HepG2 (cell line): ENCODE measurements around the gene IFT52. TPM values are rescaled to one million over a fixed set of nuclear protein-coding genes. Genes with fewer than 3 reads are reported as not detected.
A peak's percentile ranks its signal among the peaks of the same experiment; 100 is the strongest.

Experiments used
- CENPT ChIP-seq: sonication (generic); formaldehyde crosslinking; IDR thresholded peaks from 2 replicates; pipeline ENCODE4 v1.8.0; 2022; ENCODE audit warnings: low read depth, mild to moderate bottlenecking, moderate library complexity, missing genetic modification reagents
- FOXA1 ChIP-seq, 2 experiments: fragments of 450-650 bp in 1 of 2; sonication (generic) in 1 of 2; formaldehyde crosslinking in 1 of 2; IDR thresholded peaks; 2 replicates each; pipeline versions ENCODE4 v1.4.0 to v1.6.1; 2016 to 2020; ENCODE audit warnings: missing genetic modification reagents in 1 of 2
- GTF3A ChIP-seq: sonication (generic); formaldehyde crosslinking; conservative IDR thresholded peaks from 2 replicates; pipeline ENCODE4 v1.4.0; 2020; ENCODE audit warnings: mild to moderate bottlenecking, missing genetic modification reagents
- HOXA5 ChIP-seq: sonication (generic); formaldehyde crosslinking; IDR thresholded peaks from 2 replicates; pipeline ENCODE4 v1.4.0; 2020; ENCODE audit warnings: missing genetic modification reagents
- HOXD1 ChIP-seq: sonication (generic); formaldehyde crosslinking; IDR thresholded peaks from 2 replicates; pipeline ENCODE4 v1.5.0; 2020; ENCODE audit warnings: missing genetic modification reagents
- KLF9 ChIP-seq: IDR thresholded peaks from 2 replicates; pipeline ENCODE4 v1.6.1; 2016; ENCODE audit warnings: low read depth
- LCORL ChIP-seq, 2 experiments: fragments of 450-650 bp in 1 of 2; sonication (generic) in 1 of 2; formaldehyde crosslinking in 1 of 2; IDR thresholded peaks; 2 replicates each; pipeline versions ENCODE4 v1.5.0 to v1.6.1; 2017 to 2020; ENCODE audit warnings: antibody characterized with exemption in 1 of 2, missing genetic modification reagents in 1 of 2
- PAX8 ChIP-seq: sonication (generic); formaldehyde crosslinking; IDR thresholded peaks from 2 replicates; pipeline ENCODE4 v1.8.0; 2022; ENCODE audit warnings: mild to moderate bottlenecking, missing genetic modification reagents, borderline replicate concordance
- SAP130 ChIP-seq: IDR thresholded peaks from 2 replicates; pipeline ENCODE4 v1.6.1; 2016; ENCODE audit warnings: low read depth
- SOX13 ChIP-seq, 3 experiments: fragments of 450-650 bp in 1 of 3; sonication (generic) in 1 of 3; formaldehyde crosslinking in 1 of 3; IDR thresholded peaks in 2 of 3; conservative IDR thresholded peaks in 1 of 3; 2 replicates each; pipeline versions ENCODE4 v1.5.0 to v1.6.1; 2016 to 2020; ENCODE audit warnings: antibody characterized with exemption in 1 of 3, mild to moderate bottlenecking in 1 of 3, missing compliant biosample characterization in 1 of 3, missing genetic modification reagents in 1 of 3, moderate library complexity in 1 of 3
- SOX6 ChIP-seq, 2 experiments: fragments of 450-650 bp in 1 of 2; sonication (generic) in 1 of 2; formaldehyde crosslinking in 1 of 2; IDR thresholded peaks; 2 replicates each; pipeline versions ENCODE4 v1.4.0 to v1.6.1; 2017 to 2020; ENCODE audit warnings: antibody characterized with exemption in 1 of 2, mild to moderate bottlenecking in 1 of 2, missing genetic modification reagents in 1 of 2
- ZBTB8A ChIP-seq: sonication (generic); formaldehyde crosslinking; IDR thresholded peaks from 2 replicates; pipeline ENCODE4 v1.4.0; 2020; ENCODE audit warnings: mild to moderate bottlenecking, low read depth, missing genetic modification reagents, borderline replicate concordance
- ZNF550 ChIP-seq: sonication (generic); formaldehyde crosslinking; IDR thresholded peaks from 2 replicates; pipeline ENCODE4 v1.4.0; 2020; ENCODE audit warnings: mild to moderate bottlenecking, missing genetic modification reagents, borderline replicate concordance
- ZNF567 ChIP-seq: sonication (generic); formaldehyde crosslinking; IDR thresholded peaks from 2 replicates; pipeline ENCODE4 v1.8.1; 2023; ENCODE audit warnings: mild to moderate bottlenecking, missing genetic modification reagents, borderline replicate concordance
- polyA plus RNA-seq, 8 experiments: library from polyadenylated mRNA; depleted of rRNA in 3 of 8; stranded (reverse) in 7 of 8; unstranded in 1 of 8; fragments of >200 nt; fragmentation: Illumina TruSeq in 4 of 8; extraction: Trizol in 4 of 8; gene quantifications; 2 replicates each; pipeline versions ENCODE4 v1.2.1 to v1.2.3, GENCODE V29; 2011 to 2016; ENCODE audit warnings: low read depth in 4 of 8, missing spikeins in 1 of 8, mixed read lengths in 1 of 8; ENCODE audit not compliant: insufficient read depth in 1 of 8
- total RNA-seq, 5 experiments: library from RNA; depleted of rRNA; stranded (reverse); fragments of >200 nt; fragmentation: Illumina TruSeq; extraction: Trizol; gene quantifications; 2 replicates each; pipeline ENCODE4 v1.2.3, GENCODE V29; 2016; ENCODE audit warnings: low read depth in 1 of 5
- TF ChIP-seq, protein P1 (sequence below): sonication (generic); formaldehyde crosslinking; IDR thresholded peaks from 2 replicates; pipeline ENCODE4 v1.5.0; 2020; ENCODE audit warnings: missing genetic modification reagents
- TF ChIP-seq, protein P2 (sequence below): IDR thresholded peaks from 2 replicates; pipeline ENCODE4 v1.6.1; 2016; ENCODE audit warnings: low read depth, borderline replicate concordance
- TF ChIP-seq, protein P3 (sequence below): sonication (generic); formaldehyde crosslinking; IDR thresholded peaks from 2 replicates; pipeline ENCODE4 v1.4.0; 2020; ENCODE audit warnings: missing genetic modification reagents
- TF ChIP-seq, protein P4 (sequence below): sonication (generic); formaldehyde crosslinking; conservative IDR thresholded peaks from 2 replicates; pipeline ENCODE4 v1.4.0; 2020; ENCODE audit warnings: missing genetic modification reagents

IFT52 gene
- total and polyA plus RNA-seq, 2 of the 13 experiments (the other 11 are each of a cell fraction or from before 2014, with no cell fraction given): 48.0 to 64.0 TPM

DNA sequence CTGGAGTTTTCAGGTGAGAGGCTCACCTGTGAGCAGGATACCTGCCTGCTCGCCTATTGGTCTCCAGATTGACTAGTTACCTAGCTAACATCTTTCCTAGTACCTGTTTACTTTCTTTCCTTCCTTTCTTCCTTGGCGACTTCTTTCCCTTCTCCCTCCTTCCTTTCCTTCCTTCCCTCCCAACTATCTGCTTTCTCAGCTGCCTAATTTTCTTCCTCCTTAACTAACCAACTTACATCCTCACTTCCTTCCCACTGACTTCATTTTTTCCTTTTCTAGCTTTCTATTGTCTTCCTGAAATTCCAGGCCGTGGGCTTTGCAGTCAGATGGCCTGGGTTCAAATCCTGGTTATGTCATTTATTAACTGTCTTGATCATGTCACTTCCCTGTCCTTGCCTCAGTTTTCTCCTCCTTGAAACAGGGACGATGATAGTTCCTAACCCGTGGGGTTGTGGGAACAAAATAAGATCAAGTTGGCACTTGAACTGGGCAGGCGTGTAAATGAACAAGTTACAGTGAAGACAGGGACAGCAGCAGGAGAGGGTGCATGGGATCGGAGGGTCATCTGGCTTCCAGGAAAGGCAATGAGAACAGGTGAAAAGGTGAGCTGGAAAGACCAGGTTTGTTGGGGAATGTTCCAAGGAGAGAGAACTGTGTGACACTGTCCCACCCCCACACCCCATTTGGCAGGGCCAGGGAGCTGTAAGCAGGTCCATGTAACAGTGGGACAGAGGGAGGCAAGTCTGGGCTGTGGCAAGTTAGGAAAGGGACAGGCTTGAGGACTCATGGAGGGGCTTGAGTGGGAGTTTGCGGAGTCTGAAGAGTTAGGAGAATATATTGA lies 31.4 kb upstream of the IFT52 start (continued):
- TF ChIP-seq PAX8 (CRISPR knock-in tag) (0 out of 2 replicates have a peak, but pooled peaks have one; percentile 59), KLF9 (CRISPR knock-in tag) (no peak), ZBTB8A (CRISPR knock-in tag) (no peak), ZNF550 (CRISPR knock-in tag) (peak; percentile 84; the same call in 1 of the 2 replicates), CENPT (CRISPR knock-in tag) (no peak), HOXD1 (CRISPR knock-in tag) (0 out of 2 replicates have a peak, but pooled peaks have one; percentile 30), SOX13 (IDR thresholded peaks at IDR 0.05) (no peak), SOX13 (CRISPR knock-in tag; conservative IDR thresholded peaks at IDR 0.05 in 1 of 2, IDR thresholded peaks at IDR 0.05 in 1 of 2) (0 out of 4 replicates have a peak, but pooled peaks of 1 of the 2 experiments have one; percentile 0), SOX6 (IDR thresholded peaks at IDR 0.05) (peak; percentile 42; the same call in 1 of the 2 replicates), SOX6 (CRISPR knock-in tag; IDR thresholded peaks at IDR 0.05) (no peak), GTF3A (no peak), ZNF567 (CRISPR knock-in tag) (0 out of 2 replicates have a peak, but pooled peaks have one; percentile 50), LCORL (IDR thresholded peaks at IDR 0.05) (peak; percentile 46; the same call in 1 of the 2 replicates), LCORL (CRISPR knock-in tag; IDR thresholded peaks at IDR 0.05) (no peak), FOXA1 (IDR thresholded peaks at IDR 0.05) (peak; percentile 44; the same call in 1 of the 2 replicates), FOXA1 (CRISPR knock-in tag; IDR thresholded peaks at IDR 0.05) (no peak), HOXA5 (CRISPR knock-in tag) (peak; percentile 7; the same call in 1 of the 2 replicates), SAP130 (CRISPR knock-in tag) (no peak)
- TF ChIP-seq, protein P1, sequence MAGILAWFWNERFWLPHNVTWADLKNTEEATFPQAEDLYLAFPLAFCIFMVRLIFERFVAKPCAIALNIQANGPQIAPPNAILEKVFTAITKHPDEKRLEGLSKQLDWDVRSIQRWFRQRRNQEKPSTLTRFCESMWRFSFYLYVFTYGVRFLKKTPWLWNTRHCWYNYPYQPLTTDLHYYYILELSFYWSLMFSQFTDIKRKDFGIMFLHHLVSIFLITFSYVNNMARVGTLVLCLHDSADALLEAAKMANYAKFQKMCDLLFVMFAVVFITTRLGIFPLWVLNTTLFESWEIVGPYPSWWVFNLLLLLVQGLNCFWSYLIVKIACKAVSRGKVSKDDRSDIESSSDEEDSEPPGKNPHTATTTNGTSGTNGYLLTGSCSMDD: no peak
- TF ChIP-seq, protein P2, sequence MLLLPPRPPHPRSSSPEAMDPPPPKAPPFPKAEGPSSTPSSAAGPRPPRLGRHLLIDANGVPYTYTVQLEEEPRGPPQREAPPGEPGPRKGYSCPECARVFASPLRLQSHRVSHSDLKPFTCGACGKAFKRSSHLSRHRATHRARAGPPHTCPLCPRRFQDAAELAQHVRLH (CRISPR knock-in tag): peak; percentile 4; the same call in 1 of the 2 replicates
- TF ChIP-seq, protein P3, sequence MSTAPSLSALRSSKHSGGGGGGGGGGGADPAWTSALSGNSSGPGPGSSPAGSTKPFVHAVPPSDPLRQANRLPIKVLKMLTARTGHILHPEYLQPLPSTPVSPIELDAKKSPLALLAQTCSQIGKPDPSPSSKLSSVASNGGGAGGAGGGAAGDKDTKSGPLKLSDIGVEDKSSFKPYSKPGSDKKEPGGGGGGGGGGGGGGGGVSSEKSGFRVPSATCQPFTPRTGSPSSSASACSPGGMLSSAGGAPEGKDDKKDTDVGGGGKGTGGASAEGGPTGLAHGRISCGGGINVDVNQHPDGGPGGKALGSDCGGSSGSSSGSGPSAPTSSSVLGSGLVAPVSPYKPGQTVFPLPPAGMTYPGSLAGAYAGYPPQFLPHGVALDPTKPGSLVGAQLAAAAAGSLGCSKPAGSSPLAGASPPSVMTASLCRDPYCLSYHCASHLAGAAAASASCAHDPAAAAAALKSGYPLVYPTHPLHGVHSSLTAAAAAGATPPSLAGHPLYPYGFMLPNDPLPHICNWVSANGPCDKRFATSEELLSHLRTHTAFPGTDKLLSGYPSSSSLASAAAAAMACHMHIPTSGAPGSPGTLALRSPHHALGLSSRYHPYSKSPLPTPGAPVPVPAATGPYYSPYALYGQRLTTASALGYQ (CRISPR knock-in tag): peak; percentile 16
- TF ChIP-seq, protein P4, sequence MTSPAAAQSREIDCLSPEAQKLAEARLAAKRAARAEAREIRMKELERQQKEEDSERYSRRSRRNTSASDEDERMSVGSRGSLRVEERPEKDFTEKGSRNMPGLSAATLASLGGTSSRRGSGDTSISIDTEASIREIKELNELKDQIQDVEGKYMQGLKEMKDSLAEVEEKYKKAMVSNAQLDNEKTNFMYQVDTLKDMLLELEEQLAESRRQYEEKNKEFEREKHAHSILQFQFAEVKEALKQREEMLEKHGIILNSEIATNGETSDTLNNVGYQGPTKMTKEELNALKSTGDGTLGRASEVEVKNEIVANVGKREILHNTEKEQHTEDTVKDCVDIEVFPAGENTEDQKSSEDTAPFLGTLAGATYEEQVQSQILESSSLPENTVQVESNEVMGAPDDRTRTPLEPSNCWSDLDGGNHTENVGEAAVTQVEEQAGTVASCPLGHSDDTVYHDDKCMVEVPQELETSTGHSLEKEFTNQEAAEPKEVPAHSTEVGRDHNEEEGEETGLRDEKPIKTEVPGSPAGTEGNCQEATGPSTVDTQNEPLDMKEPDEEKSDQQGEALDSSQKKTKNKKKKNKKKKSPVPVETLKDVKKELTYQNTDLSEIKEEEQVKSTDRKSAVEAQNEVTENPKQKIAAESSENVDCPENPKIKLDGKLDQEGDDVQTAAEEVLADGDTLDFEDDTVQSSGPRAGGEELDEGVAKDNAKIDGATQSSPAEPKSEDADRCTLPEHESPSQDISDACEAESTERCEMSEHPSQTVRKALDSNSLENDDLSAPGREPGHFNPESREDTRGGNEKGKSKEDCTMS (CRISPR knock-in tag): peak; percentile 33; the same call in 1 of the 2 replicates
